H9 (cell line): ENCODE measurements around the gene LHFPL2. TPM values are rescaled to one million over a fixed set of nuclear protein-coding genes. Genes with fewer than 3 reads are reported as not detected.

Source experiments
- DNase-seq: peaks from one replicate; pipeline ENCODE4 v3.0.0-alpha.2; 2017
- H2AFZ ChIP-seq: one replicate; pipeline ENCODE4 v1.6.1; 2013; ENCODE audit warnings: mild to moderate bottlenecking, low read length, control low read depth, moderate library complexity
- H2AK5ac ChIP-seq: 2 replicates; pipeline ENCODE4 v1.6.1; 2013; ENCODE audit warnings: low read length, control low read depth, mixed read lengths; ENCODE audit not compliant: insufficient read length
- H2BK120ac ChIP-seq: one replicate; pipeline ENCODE4 v1.6.1; 2013; ENCODE audit warnings: low read depth, mild to moderate bottlenecking, low read length, control low read depth, inconsistent platforms; ENCODE audit not compliant: poor library complexity, severe bottlenecking
- H2BK12ac ChIP-seq: 2 replicates; pipeline ENCODE4 v1.6.1; 2013; ENCODE audit warnings: low read length, control low read depth, mixed read lengths, low read depth; ENCODE audit not compliant: insufficient read length
- H2BK15ac ChIP-seq: 2 replicates; pipeline ENCODE4 v1.6.1; 2013; ENCODE audit warnings: low read depth, low read length, control low read depth
- H2BK20ac ChIP-seq: one replicate; pipeline ENCODE4 v1.6.1; 2013; ENCODE audit warnings: low read depth, mild to moderate bottlenecking, low read length, control low read depth, inconsistent platforms; ENCODE audit not compliant: poor library complexity, severe bottlenecking
- H2BK5ac ChIP-seq: 2 replicates; pipeline ENCODE4 v1.6.1; 2013; ENCODE audit warnings: low read length, control low read depth, mixed read lengths; ENCODE audit not compliant: insufficient read length
- H3K14ac ChIP-seq: 2 replicates; pipeline ENCODE4 v1.6.1; 2013; ENCODE audit warnings: low read length, control low read depth; ENCODE audit not compliant: insufficient read depth
- H3K18ac ChIP-seq: 2 replicates; pipeline ENCODE4 v1.6.1; 2013; ENCODE audit warnings: low read depth, mild to moderate bottlenecking, mixed read lengths, low read length, control low read depth; ENCODE audit not compliant: insufficient read length
- H3K23ac ChIP-seq: 2 replicates; pipeline ENCODE4 v1.6.1; 2013; ENCODE audit warnings: low read length, control low read depth, mixed read lengths, low read depth; ENCODE audit not compliant: insufficient read length
- H3K23me2 ChIP-seq: 2 replicates; pipeline ENCODE4 v1.6.1; 2013; ENCODE audit warnings: low read depth, mild to moderate bottlenecking, mixed read lengths, low read length, control low read depth; ENCODE audit not compliant: insufficient read length, poor library complexity, severe bottlenecking
- H3K27ac ChIP-seq: 2 replicates; pipeline ENCODE4 v1.5.1; 2013; ENCODE audit warnings: low read length, control low read depth, mixed read lengths, low read depth; ENCODE audit not compliant: insufficient read length
- H3K27me3 ChIP-seq: 2 replicates; pipeline ENCODE4 v1.6.1; 2013; ENCODE audit warnings: low read length, control low read depth, inconsistent platforms; ENCODE audit not compliant: insufficient read depth
- H3K4ac ChIP-seq: 2 replicates; pipeline ENCODE4 v1.6.1; 2013; ENCODE audit warnings: low read depth, mild to moderate bottlenecking, control low read depth, inconsistent platforms, low read length, moderate library complexity
- H3K4me1 ChIP-seq: 2 replicates; pipeline ENCODE4 v1.6.1; 2013; ENCODE audit warnings: low read length, control low read depth, inconsistent platforms; ENCODE audit not compliant: insufficient read depth
- H3K4me2 ChIP-seq: 2 replicates; pipeline ENCODE4 v1.6.1; 2013; ENCODE audit warnings: low read length, control low read depth, mixed read lengths; ENCODE audit not compliant: insufficient read length, insufficient read depth
- H3K56ac ChIP-seq: 2 replicates; pipeline ENCODE4 v1.6.1; 2013; ENCODE audit warnings: low read depth, mild to moderate bottlenecking, mixed read lengths, low read length, control low read depth; ENCODE audit not compliant: insufficient read length
- H3K79me1 ChIP-seq: 2 replicates; pipeline ENCODE4 v1.6.1; 2013; ENCODE audit warnings: low read depth, mild to moderate bottlenecking, moderate library complexity, low read length, control low read depth, inconsistent platforms; ENCODE audit not compliant: insufficient read depth, poor library complexity, severe bottlenecking
- H3K79me2 ChIP-seq: 2 replicates; pipeline ENCODE4 v1.6.1; 2013; ENCODE audit warnings: low read length, control low read depth, inconsistent platforms; ENCODE audit not compliant: insufficient read depth
- H3K9ac ChIP-seq: 2 replicates; pipeline ENCODE4 v1.6.1; 2013; ENCODE audit warnings: low read length, control low read depth, mixed read lengths; ENCODE audit not compliant: insufficient read length; ENCODE audit errors: extremely low read depth
- H3K9me3 ChIP-seq: one replicate; pipeline ENCODE4 v1.6.1; 2013; ENCODE audit warnings: low read depth, low read length, inconsistent platforms; ENCODE audit not compliant: control insufficient read depth
- H3T11ph ChIP-seq: one replicate; pipeline ENCODE4 v1.6.1; 2013; ENCODE audit warnings: mild to moderate bottlenecking, low read length, control low read depth, inconsistent platforms
- H4K20me1 ChIP-seq: one replicate; pipeline ENCODE4 v1.6.1; 2013; ENCODE audit not compliant: control insufficient read depth, insufficient read length, insufficient read depth
- H4K5ac ChIP-seq: 2 replicates; pipeline ENCODE4 v1.6.1; 2013; ENCODE audit warnings: low read depth, mild to moderate bottlenecking, mixed read lengths, low read length, control low read depth; ENCODE audit not compliant: insufficient read length
- H4K8ac ChIP-seq: replicated peaks from 2 replicates; pipeline ENCODE4 v1.6.1; 2013; ENCODE audit warnings: low read length, control low read depth, mixed read lengths, low read depth; ENCODE audit not compliant: insufficient read length
- H4K91ac ChIP-seq: 2 replicates; pipeline ENCODE4 v1.6.1; 2013; ENCODE audit warnings: low read depth, mild to moderate bottlenecking, moderate library complexity, mixed read lengths, low read length, control low read depth; ENCODE audit not compliant: insufficient read length
- H3K27ac Mint-ChIP-seq, 3 experiments: 2 replicates in 2 of 3; 3 replicates in 1 of 3; pipeline ENCODE4 v1.8.0; 2020 to 2021; ENCODE audit warnings: mixed read lengths in 3 of 3, mild to moderate bottlenecking in 1 of 3, moderate library complexity in 1 of 3
- H3K27me3 Mint-ChIP-seq: 2 replicates; pipeline ENCODE4 v1.8.0; 2021; ENCODE audit warnings: low read depth, mild to moderate bottlenecking, moderate library complexity, mixed read lengths
- H3K36me3 Mint-ChIP-seq, 3 experiments: 2 replicates in 2 of 3; 3 replicates in 1 of 3; pipeline ENCODE4 v1.8.0; 2020 to 2021; ENCODE audit warnings: low read depth in 3 of 3, mixed read lengths in 3 of 3; ENCODE audit not compliant: insufficient read depth in 1 of 3
- H3K4me1 Mint-ChIP-seq, 2 experiments: 2 replicates each; pipeline ENCODE4 v1.8.0; 2020; ENCODE audit warnings: mixed read lengths in 2 of 2
- H3K4me3 Mint-ChIP-seq, 2 experiments: 2 replicates in 1 of 2; 3 replicates in 1 of 2; pipeline ENCODE4 v1.8.0; 2020 to 2021; ENCODE audit warnings: mild to moderate bottlenecking in 2 of 2, mixed read lengths in 2 of 2, moderate library complexity in 1 of 2
- H3K9me3 Mint-ChIP-seq, 2 experiments: 2 replicates in 1 of 2; 3 replicates in 1 of 2; pipeline ENCODE4 v1.8.0; 2020; ENCODE audit warnings: mild to moderate bottlenecking in 2 of 2, mixed read lengths in 2 of 2, moderate library complexity in 1 of 2
- CTCF ChIP-seq: fragments of 200-600 bp; sonication (generic); conservative IDR thresholded peaks from 3 replicates; pipeline ENCODE4 v1.8.0; 2021; ENCODE audit warnings: antibody characterized with exemption, mild to moderate bottlenecking
- WGBS: extraction: QIAGEN DNeasy Blood & Tissue Kit; methylation state at CpG from one replicate; pipeline ENCODE4 v1.1.7; 2013; ENCODE audit warnings: missing lambda C conversion rate, low lambda C conversion rate, mixed read lengths; ENCODE audit not compliant: insufficient read length; ENCODE audit errors: extremely low coverage; 5-methylcytosine and 5-hydroxymethylcytosine counted together
- total RNA-seq: library from RNA; stranded (reverse); gene quantifications from 2 replicates; pipeline ENCODE4 v1.2.1, GENCODE V29; 2021

The LHFPL2 gene
- total RNA-seq, 1 experiment from 2014 or later, result 26.3 TPM

- Histone ChIP-seq H2BK5ac (no peak overlapping the region), H4K91ac (no peak overlapping the region), H2BK15ac (no peak overlapping the region), H2AK5ac (no peak overlapping the region), H3K18ac (no peak overlapping the region), H4K20me1 (no peaks in the 10 kb centered on the region), H3K4me2 (no peak overlapping the region), H3K14ac (no peak overlapping the region), H3K27ac (no peak overlapping the region), H3T11ph (no peak overlapping the region), H3K4ac (no peak overlapping the region), H3K9ac (no peak overlapping the region), H3K79me1 (no peaks in the 10 kb centered on the region), H3K27me3 (no peaks in the 10 kb centered on the region), H2BK20ac (no peak overlapping the region), H3K79me2 (0 out of 2 replicates have a peak, but pooled peaks cover 2% of the 10 kb centered on the region), H3K4me1 (peaks cover 8% of the 10 kb centered on the region; the same call in 1 of the 2 replicates), H3K23me2 (no peaks in the 10 kb centered on the region), H2BK120ac (no peak overlapping the region), H4K8ac (no peak overlapping the region), H3K23ac (no peak overlapping the region), H4K5ac (no peak overlapping the region), H3K9me3 (no peaks in the 10 kb centered on the region), H2BK12ac (no peak overlapping the region), H3K56ac (no peak overlapping the region), H2AFZ (no peak overlapping the region)
- Mint-ChIP-seq H3K9me3 (no peaks in the 10 kb centered on the region), H3K4me3 (peak overlapping the region in 1 of 2 experiments; percentile 50; a peak in 1 of 5 replicates), H3K27ac (peak overlapping the region; percentile 60 to 84 (median 62); a peak in 6 of 7 replicates), H3K4me1 (peaks cover 24 to 33% of the 10 kb centered on the region in 2 experiments), H3K27me3 (no peaks in the 10 kb centered on the region), H3K36me3 (peaks cover 13 to 21% (median 14%) of the 10 kb centered on the region in 3 experiments)
- no CpG with 5 or more reads among the region's 3 CpGs for WGBS
- TF ChIP-seq CTCF, result no peak
- DNase-seq, result no peak
Measured at GRCh38 chr5:78610636-78611035, 37.9 kb downstream of the LHFPL2 start.
